Spinal cord (tissue), 10 donors: ENCODE results near the gene SLC7A5. TPM values are rescaled to one million over a fixed set of nuclear protein-coding genes. Genes with fewer than 3 reads are reported as not detected.

Experiments used
- DNase-seq, 6 donors: peaks; one replicate each; pipeline versions ENCODE4 v3.0.0 to v3.0.0-alpha.2; 2013 to 2015; ENCODE audit warnings: low spot score in 6 of 6, low read depth in 4 of 6
- H3K27ac ChIP-seq: one replicate; pipeline ENCODE4 v1.5.1; 2013; ENCODE audit warnings: low read depth, low read length, control low read depth
- H3K27me3 ChIP-seq: one replicate; pipeline ENCODE4 v1.6.1; 2013; ENCODE audit warnings: low read length; ENCODE audit not compliant: control insufficient read depth, insufficient read depth
- H3K36me3 ChIP-seq: one replicate; pipeline ENCODE4 v1.6.1; 2013; ENCODE audit warnings: low read length; ENCODE audit not compliant: control insufficient read depth, insufficient read depth
- H3K4me1 ChIP-seq: one replicate; pipeline ENCODE4 v1.6.1; 2013; ENCODE audit warnings: low read length; ENCODE audit not compliant: control insufficient read depth, insufficient read depth
- H3K4me3 ChIP-seq: one replicate; pipeline ENCODE4 v1.5.1; 2013; ENCODE audit warnings: low read depth, low read length, control low read depth
- H3K9me3 ChIP-seq: one replicate; pipeline ENCODE4 v1.6.1; 2013; ENCODE audit warnings: low read length; ENCODE audit not compliant: control insufficient read depth, insufficient read depth
- WGBS: methylation state at CpG from one replicate; pipeline ENCODE4 v1.1.5; 2013; ENCODE audit warnings: missing lambda C conversion rate; ENCODE audit not compliant: insufficient coverage; 5-methylcytosine and 5-hydroxymethylcytosine counted together
- polyA plus RNA-seq, 2 donors: library from polyadenylated mRNA; unstranded; fragments of 120-200 nt; gene quantifications; one replicate each; pipeline ENCODE4 v1.2.1, GENCODE V29; 2013; ENCODE audit not compliant: insufficient read length in 2 of 2
- total RNA-seq, 2 donors: library from RNA; depleted of rRNA in 1 of 2; stranded (reverse); fragments of 120-200 nt in 1 of 2; fragments of >200 nt in 1 of 2; gene quantifications; one replicate each; pipeline versions ENCODE4 v1.2.3 to v1.2.4, GENCODE V29; 2013 to 2014
- donor health status: healthy.

Gene SLC7A5
- total and polyA plus RNA-seq, 4 donors = 16.6 to 112 (median 65.4) TPM

GRCh38 chr16:87834005-87834667, 35.2 kb downstream of the SLC7A5 start:
- WGBS = 89% methylated on average over 23 of the region's 23 CpGs
- Histone ChIP-seq H3K36me3 (peaks cover 91% of the 10 kb centered on the region), H3K9me3 (no peaks in the 10 kb centered on the region), H3K27me3 (no peaks in the 10 kb centered on the region), H3K4me3 (no peak overlapping the region), H3K27ac (no peak overlapping the region), H3K4me1 (peaks cover 7% of the 10 kb centered on the region)
- DNase-seq = no peak

GRCh38 chr16:87833548-87833947, 35.8 kb downstream of the SLC7A5 start:
- peaks cover under 1% of the 10 kb centered on the region for H3K4me1 ChIP-seq
- no peak overlapping the region for H3K4me3 ChIP-seq
- DNase-seq = no peak
- H3K27me3 ChIP-seq = no peaks in the 10 kb centered on the region
- H3K36me3 ChIP-seq = peaks cover 85% of the 10 kb centered on the region
- 87% methylated on average over 10 of the region's 16 CpGs for WGBS
- no peak overlapping the region for H3K27ac ChIP-seq
- H3K9me3 ChIP-seq = no peaks in the 10 kb centered on the region

- H3K4me1 ChIP-seq = no peaks in the 10 kb centered on the region
- H3K9me3 ChIP-seq = no peaks in the 10 kb centered on the region
These were observed 36.4 kb downstream of the SLC7A5 start for GRCh38 chr16:87832741-87833502.

GRCh38 chr16:87832137-87832527, 37.2 kb downstream of the SLC7A5 start:
- no peaks in the 10 kb centered on the region for H3K27me3 ChIP-seq
- 89% methylated on average over 6 of the region's 6 CpGs for WGBS
- H3K4me3 ChIP-seq = no peak overlapping the region
- no peaks in the 10 kb centered on the region for H3K4me1 ChIP-seq
- peaks cover 71% of the 10 kb centered on the region for H3K36me3 ChIP-seq
- no peak for DNase-seq
- no peaks in the 10 kb centered on the region for H3K9me3 ChIP-seq
- H3K27ac ChIP-seq = no peak overlapping the region

More at GRCh38 chr16:87832741-87833502, 36.4 kb downstream of the SLC7A5 start:
- Histone ChIP-seq H3K27ac (no peak overlapping the region), H3K4me3 (no peak overlapping the region), H3K27me3 (no peaks in the 10 kb centered on the region), H3K36me3 (peaks cover 79% of the 10 kb centered on the region)
- no peak for DNase-seq
- WGBS = 88% methylated on average over 34 of the region's 34 CpGs

GRCh38 chr16:87831421-87832136, 37.7 kb downstream of the SLC7A5 start:
- 77% methylated on average over 31 of the region's 31 CpGs for WGBS
- no peaks in the 10 kb centered on the region for H3K9me3 ChIP-seq
- no peak overlapping the region for H3K4me3 ChIP-seq
- no peaks in the 10 kb centered on the region for H3K4me1 ChIP-seq
- H3K36me3 ChIP-seq = peaks cover 66% of the 10 kb centered on the region
- no peak overlapping the region for H3K27ac ChIP-seq
- H3K27me3 ChIP-seq = no peaks in the 10 kb centered on the region
- no peak for DNase-seq

- Histone ChIP-seq H3K4me3 (no peak overlapping the region), H3K27ac (no peak overlapping the region), H3K36me3 (peaks cover 58% of the 10 kb centered on the region), H3K4me1 (no peaks in the 10 kb centered on the region), H3K9me3 (no peaks in the 10 kb centered on the region), H3K27me3 (no peaks in the 10 kb centered on the region)
- no peak for DNase-seq
- 87% methylated on average over 37 of the region's 37 CpGs for WGBS
These were observed 38.5 kb downstream of the SLC7A5 start for GRCh38 chr16:87830673-87831420.

GRCh38 chr16:87829988-87830672, 39.2 kb downstream of the SLC7A5 start:
- no peaks in the 10 kb centered on the region for H3K9me3 ChIP-seq
- 82% methylated on average over 16 of the region's 21 CpGs for WGBS
- H3K27me3 ChIP-seq = no peaks in the 10 kb centered on the region

GRCh38 chr16:87829622-87829980, 39.7 kb downstream of the SLC7A5 start:
- Histone ChIP-seq H3K36me3 (peaks cover 47% of the 10 kb centered on the region), H3K4me3 (no peak overlapping the region), H3K27me3 (no peaks in the 10 kb centered on the region), H3K4me1 (no peaks in the 10 kb centered on the region), H3K27ac (no peak overlapping the region), H3K9me3 (no peaks in the 10 kb centered on the region)
- no peak for DNase-seq
- 87% methylated on average over 5 of the region's 13 CpGs for WGBS

More at GRCh38 chr16:87829988-87830672, 39.2 kb downstream of the SLC7A5 start:
- Histone ChIP-seq H3K4me3 (no peak overlapping the region), H3K27ac (no peak overlapping the region), H3K36me3 (peaks cover 52% of the 10 kb centered on the region), H3K4me1 (no peaks in the 10 kb centered on the region)
- DNase-seq = no peak
